HCT116 (cell line): ENCODE data around the gene SUV39H2. TPM values are rescaled to one million over a fixed set of nuclear protein-coding genes. Genes with fewer than 3 reads are reported as not detected.

Experiments used
- ATAC-seq: fragments of 200-7000 bp; cut with Tn5 transposase; 2 replicates; pipeline ENCODE4 v1.9.1; 2020; ENCODE audit warnings: mild to moderate bottlenecking, moderate library complexity
- BruUV-seq: library from RNA; stranded (reverse); fragments of 400-500 nt; replicated peaks from 2 replicates; lab custom pipeline; 2021; lab: Mats Ljungman, UMichigan
- CTCF ChIA-PET: fragments of 300-600 bp; sonication (Branson Sonifier 250); formaldehyde crosslinking; loops from one replicate; lab custom pipeline; 2021; ENCODE audit warnings: antibody characterized with exemption; lab: Charles Lee
- POLR2A ChIA-PET: fragments of 300-600, 350-600 bp; sonication (Branson Sonifier 250); formaldehyde crosslinking; loops from one replicate; lab custom pipeline; 2021; ENCODE audit warnings: antibody characterized with exemption; lab: Charles Lee
- RAD21 ChIA-PET, 2 experiments: fragments of 300-600 bp; sonication (Branson Sonifier 250); formaldehyde crosslinking; loops; one replicate each; lab custom pipeline; 2023; ENCODE audit warnings: low total read pairs in 2 of 2; ENCODE audit not compliant: uncharacterized antibody in 2 of 2, unreplicated experiment in 2 of 2, low non-redundant PET in 1 of 2; lab: Charles Lee
- DNase-seq: peaks from one replicate; pipeline ENCODE4 v3.0.0-alpha.2; 2010; ENCODE audit warnings: low read depth, low spot score
- H2AFZ ChIP-seq: fragments of 200-600 bp; shearing (Covaris generic), sonication (generic); 2 replicates; pipeline ENCODE4 v1.6.1; 2017; ENCODE audit warnings: low read depth, mixed run types, mixed read lengths, antibody characterized with exemption, low read length; ENCODE audit not compliant: poor library complexity, severe bottlenecking
- H3K27ac ChIP-seq: 2 replicates; pipeline ENCODE4 v1.5.1; 2012; ENCODE audit warnings: low read depth, low read length
- H3K27me3 ChIP-seq: fragments of 200-600 bp; sonication (generic); 2 replicates; pipeline ENCODE4 v1.6.1; 2016; ENCODE audit warnings: mixed run types, low read length, mixed read lengths; ENCODE audit not compliant: insufficient read depth
- H3K36me3 ChIP-seq, 2 experiments: fragments of 200-500 bp in 1 of 2; fragments of 200-600 bp in 1 of 2; sonication (Bioruptor generic) in 1 of 2; sonication (generic) in 1 of 2; 2 replicates each; pipeline versions ENCODE4 v1.5.1 to v1.6.1; 2014 to 2016; ENCODE audit warnings: low read length in 2 of 2, inconsistent platforms in 1 of 2, mixed read lengths in 1 of 2, mixed run types in 1 of 2; ENCODE audit not compliant: insufficient read depth in 2 of 2, control insufficient read depth in 1 of 2
- H3K4me1 ChIP-seq, 2 experiments: fragments of 200-600 bp in 1 of 2; sonication (generic) in 1 of 2; 2 replicates each; pipeline versions ENCODE4 v1.5.1 to v1.6.1; 2012 to 2017; ENCODE audit warnings: low read length in 2 of 2, inconsistent platforms in 1 of 2, mild to moderate bottlenecking in 1 of 2, mixed read lengths in 1 of 2, mixed run types in 1 of 2, moderate library complexity in 1 of 2; ENCODE audit not compliant: insufficient read depth in 2 of 2, control insufficient read depth in 1 of 2
- H3K4me2 ChIP-seq: fragments of 200-600 bp; sonication (generic); 2 replicates; pipeline ENCODE4 v1.6.1; 2017; ENCODE audit warnings: mixed run types, low read length, mixed read lengths
- H3K4me3 ChIP-seq, 2 experiments: fragments of 200-600 bp in 1 of 2; sonication (generic) in 1 of 2; replicated peaks in 1 of 2; 2 replicates each; pipeline ENCODE4 v1.5.1; 2011 to 2016; ENCODE audit warnings: low read length in 2 of 2, control low read depth in 1 of 2, low read depth in 1 of 2, mild to moderate bottlenecking in 1 of 2, mixed read lengths in 1 of 2, mixed run types in 1 of 2
- H3K79me2 ChIP-seq: fragments of 200-600 bp; sonication (generic); 2 replicates; pipeline ENCODE4 v1.6.1; 2017; ENCODE audit warnings: mild to moderate bottlenecking, mixed run types, low read length, moderate library complexity, mixed read lengths; ENCODE audit not compliant: insufficient read depth
- H3K9ac ChIP-seq: fragments of 200-600 bp; sonication (generic); 2 replicates; pipeline ENCODE4 v1.6.1; 2016; ENCODE audit warnings: low read length, mixed read lengths
- H3K9me2 ChIP-seq: fragments of 200-600 bp; sonication (generic), shearing (Covaris generic); 2 replicates; pipeline ENCODE4 v1.6.1; 2017; ENCODE audit warnings: mixed run types, mild to moderate bottlenecking, moderate library complexity; ENCODE audit not compliant: insufficient read depth
- H3K9me3 ChIP-seq, 2 experiments: fragments of 200-500 bp in 1 of 2; fragments of 200-600 bp in 1 of 2; sonication (Bioruptor generic) in 1 of 2; sonication (generic) in 1 of 2; 2 replicates each; pipeline ENCODE4 v1.6.1; 2014 to 2017; ENCODE audit warnings: low read length in 2 of 2, mixed read lengths in 2 of 2, inconsistent platforms in 1 of 2, low read depth in 1 of 2, mild to moderate bottlenecking in 1 of 2, mixed run types in 1 of 2, moderate library complexity in 1 of 2; ENCODE audit not compliant: control insufficient read depth in 1 of 2, insufficient read depth in 1 of 2
- H4K20me1 ChIP-seq: fragments of 200-600 bp; sonication (generic), shearing (Covaris generic); 2 replicates; pipeline ENCODE4 v1.6.1; 2017; ENCODE audit warnings: mixed run types, mild to moderate bottlenecking, moderate library complexity; ENCODE audit not compliant: insufficient read depth
- CBX3 ChIP-seq: IDR thresholded peaks from 2 replicates; pipeline ENCODE4 v1.6.1; 2012; ENCODE audit warnings: low read depth
- CEBPB ChIP-seq: IDR thresholded peaks from 2 replicates; pipeline ENCODE4 v1.6.1; 2012; ENCODE audit warnings: low read depth
- EGR1 ChIP-seq: IDR thresholded peaks from 2 replicates; pipeline ENCODE4 v1.6.1; 2012; ENCODE audit warnings: low read depth
- EZH2 ChIP-seq: fragments of 200-600 bp; sonication (generic); IDR thresholded peaks from 2 replicates; pipeline ENCODE4 v1.6.1; 2017; ENCODE audit warnings: antibody characterized with exemption, mixed run types
- EZH2phosphoT487 ChIP-seq: fragments of 200-600 bp; IDR thresholded peaks from 2 replicates; pipeline ENCODE4 v1.6.1; 2018; ENCODE audit warnings: antibody characterized with exemption, borderline replicate concordance
- FOSL1 ChIP-seq: IDR thresholded peaks from 2 replicates; pipeline ENCODE4 v1.6.1; 2012; ENCODE audit warnings: low read depth
- POLR2A ChIP-seq: IDR thresholded peaks from 2 replicates; pipeline ENCODE4 v1.7.0; 2011; ENCODE audit warnings: borderline replicate concordance; ENCODE audit not compliant: insufficient read depth, insufficient read length; ENCODE audit errors: extremely low read depth
- SIN3A ChIP-seq: IDR thresholded peaks from 2 replicates; pipeline ENCODE4 v1.6.1; 2012; ENCODE audit warnings: low read depth
- SP1 ChIP-seq: IDR thresholded peaks from 2 replicates; pipeline ENCODE4 v1.6.1; 2012; ENCODE audit warnings: low read depth
- SRF ChIP-seq: IDR thresholded peaks from 2 replicates; pipeline ENCODE4 v1.6.1; 2012; ENCODE audit warnings: low read depth
- ZBTB33 ChIP-seq: IDR thresholded peaks from 2 replicates; pipeline ENCODE4 v1.6.1; 2011; ENCODE audit warnings: mild to moderate bottlenecking, low read length, moderate library complexity; ENCODE audit not compliant: insufficient replicate concordance; ENCODE audit errors: extremely low read depth
- ZNF274 ChIP-seq: fragments of 200-500 bp; sonication (Bioruptor generic); IDR thresholded peaks from 2 replicates; pipeline ENCODE4 v1.6.1; 2014; ENCODE audit warnings: mild to moderate bottlenecking, low read depth, low read length, inconsistent platforms
- intact Hi-C: fragments of 100-400 bp; cut with micrococcal nuclease; formaldehyde crosslinking; loops from 2 replicates; pipeline ENCODE4 v1.10.0; 2022
- total RNA-seq: library from RNA; stranded (reverse); gene quantifications from one replicate; pipeline ENCODE4 v1.2.1, GENCODE V29; 2021; ENCODE audit not compliant: unreplicated experiment
- TF ChIP-seq, protein P1 (sequence below), 3 experiments: fragments of 200-600 bp in 1 of 3; sonication (generic) in 1 of 3; IDR thresholded peaks in 2 of 3; conservative IDR thresholded peaks in 1 of 3; 2 replicates each; pipeline ENCODE4 v1.5.1; 2012 to 2017; ENCODE audit warnings: low read depth in 2 of 3, low read length in 2 of 3, antibody characterized with exemption in 1 of 3, borderline replicate concordance in 1 of 3, control low read depth in 1 of 3, mild to moderate bottlenecking in 1 of 3, mixed read lengths in 1 of 3, mixed run types in 1 of 3, moderate library complexity in 1 of 3; ENCODE audit not compliant: insufficient read depth in 1 of 3
- TF ChIP-seq, protein P2 (sequence below): IDR thresholded peaks from 2 replicates; pipeline ENCODE4 v1.6.1; 2012; ENCODE audit warnings: low read depth

SUV39H2 gene
- total RNA-seq, 1 experiment from 2014 or later = 26.6 TPM

GRCh38 chr10:14833106-14833505 is 45.6 kb upstream of the SUV39H2 start:
- Histone ChIP-seq H3K9me2 (no peaks in the 10 kb centered on the region), H3K4me2 (no peak overlapping the region), H3K36me3 (no peaks in the 10 kb centered on the region), H3K79me2 (no peaks in the 10 kb centered on the region), H3K27me3 (no peaks in the 10 kb centered on the region)
- intact Hi-C loops = no loop called here
- ATAC-seq = no peak
- no peak for TF ChIP-seq SRF
- no peak for TF ChIP-seq CEBPB
- no peak for TF ChIP-seq ZBTB33
- no peak for TF ChIP-seq EZH2
- no peak for TF ChIP-seq CBX3
- TF ChIP-seq EZH2phosphoT487 = no peak
- no peak for TF ChIP-seq FOSL1
- TF ChIP-seq POLR2A = no peak
- TF ChIP-seq, protein P1, sequence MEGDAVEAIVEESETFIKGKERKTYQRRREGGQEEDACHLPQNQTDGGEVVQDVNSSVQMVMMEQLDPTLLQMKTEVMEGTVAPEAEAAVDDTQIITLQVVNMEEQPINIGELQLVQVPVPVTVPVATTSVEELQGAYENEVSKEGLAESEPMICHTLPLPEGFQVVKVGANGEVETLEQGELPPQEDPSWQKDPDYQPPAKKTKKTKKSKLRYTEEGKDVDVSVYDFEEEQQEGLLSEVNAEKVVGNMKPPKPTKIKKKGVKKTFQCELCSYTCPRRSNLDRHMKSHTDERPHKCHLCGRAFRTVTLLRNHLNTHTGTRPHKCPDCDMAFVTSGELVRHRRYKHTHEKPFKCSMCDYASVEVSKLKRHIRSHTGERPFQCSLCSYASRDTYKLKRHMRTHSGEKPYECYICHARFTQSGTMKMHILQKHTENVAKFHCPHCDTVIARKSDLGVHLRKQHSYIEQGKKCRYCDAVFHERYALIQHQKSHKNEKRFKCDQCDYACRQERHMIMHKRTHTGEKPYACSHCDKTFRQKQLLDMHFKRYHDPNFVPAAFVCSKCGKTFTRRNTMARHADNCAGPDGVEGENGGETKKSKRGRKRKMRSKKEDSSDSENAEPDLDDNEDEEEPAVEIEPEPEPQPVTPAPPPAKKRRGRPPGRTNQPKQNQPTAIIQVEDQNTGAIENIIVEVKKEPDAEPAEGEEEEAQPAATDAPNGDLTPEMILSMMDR (IDR thresholded peaks at IDR 0.05 in 2 of 3, conservative IDR thresholded peaks at IDR 0.05 in 1 of 3; ENCODE audit: borderline replicate concordance in 1 of 3, insufficient read depth in 1 of 3, low read depth in 2 of 3, low read length in 2 of 3) = no peak
- TF ChIP-seq ZNF274 = no peak
- no peak for TF ChIP-seq SIN3A
- TF ChIP-seq, protein P2, sequence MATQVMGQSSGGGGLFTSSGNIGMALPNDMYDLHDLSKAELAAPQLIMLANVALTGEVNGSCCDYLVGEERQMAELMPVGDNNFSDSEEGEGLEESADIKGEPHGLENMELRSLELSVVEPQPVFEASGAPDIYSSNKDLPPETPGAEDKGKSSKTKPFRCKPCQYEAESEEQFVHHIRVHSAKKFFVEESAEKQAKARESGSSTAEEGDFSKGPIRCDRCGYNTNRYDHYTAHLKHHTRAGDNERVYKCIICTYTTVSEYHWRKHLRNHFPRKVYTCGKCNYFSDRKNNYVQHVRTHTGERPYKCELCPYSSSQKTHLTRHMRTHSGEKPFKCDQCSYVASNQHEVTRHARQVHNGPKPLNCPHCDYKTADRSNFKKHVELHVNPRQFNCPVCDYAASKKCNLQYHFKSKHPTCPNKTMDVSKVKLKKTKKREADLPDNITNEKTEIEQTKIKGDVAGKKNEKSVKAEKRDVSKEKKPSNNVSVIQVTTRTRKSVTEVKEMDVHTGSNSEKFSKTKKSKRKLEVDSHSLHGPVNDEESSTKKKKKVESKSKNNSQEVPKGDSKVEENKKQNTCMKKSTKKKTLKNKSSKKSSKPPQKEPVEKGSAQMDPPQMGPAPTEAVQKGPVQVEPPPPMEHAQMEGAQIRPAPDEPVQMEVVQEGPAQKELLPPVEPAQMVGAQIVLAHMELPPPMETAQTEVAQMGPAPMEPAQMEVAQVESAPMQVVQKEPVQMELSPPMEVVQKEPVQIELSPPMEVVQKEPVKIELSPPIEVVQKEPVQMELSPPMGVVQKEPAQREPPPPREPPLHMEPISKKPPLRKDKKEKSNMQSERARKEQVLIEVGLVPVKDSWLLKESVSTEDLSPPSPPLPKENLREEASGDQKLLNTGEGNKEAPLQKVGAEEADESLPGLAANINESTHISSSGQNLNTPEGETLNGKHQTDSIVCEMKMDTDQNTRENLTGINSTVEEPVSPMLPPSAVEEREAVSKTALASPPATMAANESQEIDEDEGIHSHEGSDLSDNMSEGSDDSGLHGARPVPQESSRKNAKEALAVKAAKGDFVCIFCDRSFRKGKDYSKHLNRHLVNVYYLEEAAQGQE = no peak
- no peak for TF ChIP-seq SP1
- no peak for TF ChIP-seq EGR1
- TF ChIP-seq, all 23 proteins: peak for 0
- RAD21 ChIA-PET = no interaction called here
- Histone ChIP-seq H3K4me3 (no peak overlapping the region), H3K27ac (no peak overlapping the region), H3K4me1 (peaks cover 0 to 14% of the 10 kb centered on the region in 2 experiments; a peak in 3 of 4 replicates), H3K9me3 (no peaks in the 10 kb centered on the region), H2AFZ (no peak overlapping the region), H4K20me1 (no peaks in the 10 kb centered on the region), H3K9ac (no peak overlapping the region)
- POLR2A ChIA-PET = no interaction called here
- CTCF ChIA-PET = no interaction called here
- BruUV-seq = no TSS peak
- no peak for DNase-seq
